Common myeloid progenitor, CD34-positive (primary cell): ENCODE data around the gene KCNQ4.
A peak's percentile ranks its signal among the peaks of the same experiment; 100 is the strongest.

Source experiments
- CTCF ChIA-PET: fragments of 350-600 bp; sonication (Branson Sonifier 250); formaldehyde crosslinking; loops from one replicate; lab custom pipeline; 2021; ENCODE audit warnings: antibody characterized with exemption; lab: Charles Lee
- POLR2A ChIA-PET: fragments of 350-600 bp; sonication (Branson Sonifier 250); formaldehyde crosslinking; loops from one replicate; lab custom pipeline; 2021; ENCODE audit warnings: antibody characterized with exemption; lab: Charles Lee
- DNase-seq, 3 donors: peaks; one replicate each; pipeline versions ENCODE4 v3.0.0 to v3.0.0-alpha.2; 2013
- H3K27ac ChIP-seq, 2 experiments: 1 replicate in 1 of 2; 2 replicates in 1 of 2; pipeline ENCODE4 v1.7.0; 2013; ENCODE audit warnings: inconsistent platforms in 2 of 2, low read length in 2 of 2, mild to moderate bottlenecking in 2 of 2, low read depth in 1 of 2, moderate library complexity in 1 of 2; ENCODE audit not compliant: severe bottlenecking in 2 of 2, insufficient read depth in 1 of 2, poor library complexity in 1 of 2
- H3K27me3 ChIP-seq, 5 experiments: replicated peaks in 2 of 5; 1 replicate in 3 of 5; 2 replicates in 2 of 5; pipeline versions ENCODE4 v1.6.1 to v1.7.0; 2013; ENCODE audit warnings: low read length in 4 of 5, mild to moderate bottlenecking in 2 of 5, moderate library complexity in 2 of 5, inconsistent platforms in 1 of 5; ENCODE audit not compliant: insufficient read depth in 5 of 5, control insufficient read depth in 4 of 5
- H3K36me3 ChIP-seq, 4 experiments: 1 replicate in 2 of 4; 2 replicates in 2 of 4; pipeline versions ENCODE4 v1.6.1 to v1.7.0; 2013; ENCODE audit warnings: low read length in 3 of 4, control low read depth in 1 of 4, mild to moderate bottlenecking in 1 of 4; ENCODE audit not compliant: control insufficient read depth in 4 of 4, insufficient read depth in 4 of 4
- H3K4me1 ChIP-seq, 4 experiments: 1 replicate in 3 of 4; 2 replicates in 1 of 4; pipeline versions ENCODE4 v1.6.1 to v1.7.1; 2013; ENCODE audit warnings: low read length in 3 of 4, mild to moderate bottlenecking in 3 of 4, control low read depth in 1 of 4, inconsistent platforms in 1 of 4, moderate library complexity in 1 of 4; ENCODE audit not compliant: control insufficient read depth in 4 of 4, insufficient read depth in 4 of 4; ENCODE audit errors: control extremely low read depth in 1 of 4
- H3K4me3 ChIP-seq, 7 experiments: 1 replicate in 4 of 7; 2 replicates in 3 of 7; pipeline versions ENCODE4 v1.5.1 to v1.7.0; 2013; ENCODE audit warnings: mild to moderate bottlenecking in 7 of 7, low read length in 6 of 7, moderate library complexity in 6 of 7, inconsistent platforms in 2 of 7, low read depth in 2 of 7, control low read depth in 1 of 7; ENCODE audit not compliant: insufficient read depth in 4 of 7, control insufficient read depth in 1 of 7; ENCODE audit errors: extremely low read depth in 1 of 7
- H3K9me3 ChIP-seq, 5 experiments: 1 replicate in 4 of 5; 2 replicates in 1 of 5; pipeline versions ENCODE4 v1.6.1 to v1.7.1; 2013; ENCODE audit warnings: low read length in 4 of 5, mild to moderate bottlenecking in 2 of 5, inconsistent platforms in 1 of 5, low read depth in 1 of 5, moderate library complexity in 1 of 5; ENCODE audit not compliant: control insufficient read depth in 4 of 5, insufficient read depth in 2 of 5; ENCODE audit errors: control extremely low read depth in 1 of 5
- WGBS: methylation state at CpG from one replicate; pipeline ENCODE4 v1.1.5; 2013; ENCODE audit not compliant: insufficient coverage; 5-methylcytosine and 5-hydroxymethylcytosine counted together

KCNQ4 gene

GRCh38 chr1:40861224-40862003 is 77.8 kb downstream of the KCNQ4 start:
- Histone ChIP-seq H3K36me3 (no peaks in the 10 kb centered on the region), H3K27me3 (peaks cover 0 to 37% (median 8%) of the 10 kb centered on the region in 5 experiments), H3K27ac (no peak overlapping the region), H3K4me3 (peak overlapping the region; percentile 30 to 81 (median 67)), H3K9me3 (no peaks in the 10 kb centered on the region), H3K4me1 (peaks cover 0 to 24% (median 22%) of the 10 kb centered on the region in 4 experiments)
- ChIA-PET POLR2A (interaction anchor here (1.1 kb wide), 1 partner anchor 16 kb away, joined by 6 read pairs; no protein-coding TSS in a partner anchor), CTCF (interaction anchor here (0.6 to 19.1 kb wide), 6 partner anchors 9 to 499 kb away, joined by 3 to 321 read pairs (median 8); no protein-coding TSS in a partner anchor)
- DNase-seq, result peak in 2 of 3 donors; percentile 62 to 63
- 3% methylated on average over 73 of the region's 98 CpGs for WGBS

- Histone ChIP-seq H3K4me3 (peak within 1 kb of the TSS; percentile 30 to 81 (median 67)), H3K36me3 (no peaks in the 10 kb centered on the region), H3K27ac (peak within 1 kb of the TSS in 1 of 2 experiments; percentile 43), H3K27me3 (peaks cover 0 to 37% (median 8%) of the 10 kb centered on the region in 5 experiments), H3K9me3 (no peaks in the 10 kb centered on the region), H3K4me1 (peaks cover 0 to 24% (median 22%) of the 10 kb centered on the region in 4 experiments)
- CTCF ChIA-PET, result interaction anchor here (0.9 to 19.1 kb wide), 7 partner anchors 9 to 498 kb away, joined by 3 to 321 read pairs (median 5); no protein-coding TSS in a partner anchor
- POLR2A ChIA-PET, result interaction anchor here (1.1 kb wide), 1 partner anchor 15 kb away, joined by 6 read pairs; no protein-coding TSS in a partner anchor
- peak; percentile 88 to 95 (median 94) for DNase-seq
- WGBS, result 2% methylated on average over 62 of the region's 75 CpGs
These were observed 78.6 kb downstream of the KCNQ4 start, which contains the start of gene CITED4 for GRCh38 chr1:40862008-40862863. Gene CITED4 (minus strand): TSS chr1:40862363. CDS start chr1:40862127, 236 bp downstream.

- no peaks in the 10 kb centered on the region for H3K27me3 ChIP-seq
- H3K4me1 ChIP-seq, result no peaks in the 10 kb centered on the region
- no peaks in the 10 kb centered on the region for H3K36me3 ChIP-seq
- 100% methylated on average over 1 of the region's 4 CpGs for WGBS
- ChIA-PET CTCF (interaction anchor here (0.9 to 1.7 kb wide), 3 partner anchors 9 to 83 kb away, joined by 3 to 4 read pairs (median 4); no protein-coding TSS in a partner anchor), POLR2A (no interaction called here)
- H3K4me3 ChIP-seq, result no peak overlapping the region
- H3K9me3 ChIP-seq, result peaks cover 0 to 9% (median 4%) of the 10 kb centered on the region in 5 experiments
- H3K27ac ChIP-seq, result peak overlapping the region in 1 of 2 experiments; percentile 28
- no peak for DNase-seq
These were observed 84.6 kb downstream of the KCNQ4 start for GRCh38 chr1:40868051-40868723.

- DNase-seq, result no peak
- Histone ChIP-seq H3K27ac (no peak overlapping the region), H3K9me3 (peaks cover 0 to 9% (median 4%) of the 10 kb centered on the region in 5 experiments), H3K4me3 (no peak overlapping the region), H3K4me1 (peaks cover 0 to 5% (median 2%) of the 10 kb centered on the region in 4 experiments), H3K27me3 (no peaks in the 10 kb centered on the region), H3K36me3 (no peaks in the 10 kb centered on the region)
- ChIA-PET POLR2A (no interaction called here), CTCF (interaction anchor here (1.6 to 2.1 kb wide), 2 partner anchors 15 to 79 kb away, joined by 5 to 6 read pairs; no protein-coding TSS in a partner anchor)
- 100% methylated on average over 1 of the region's 2 CpGs for WGBS
These were observed 86.6 kb downstream of the KCNQ4 start for GRCh38 chr1:40870135-40870728.

- Histone ChIP-seq H3K4me1 (peaks cover 0 to 22% (median 8%) of the 10 kb centered on the region in 4 experiments), H3K27ac (no peak overlapping the region), H3K9me3 (peaks cover 0 to 19% (median 8%) of the 10 kb centered on the region in 5 experiments), H3K27me3 (no peaks in the 10 kb centered on the region), H3K36me3 (no peaks in the 10 kb centered on the region), H3K4me3 (no peak overlapping the region)
- DNase-seq, result no peak
- 100% methylated on average over 1 of the region's 3 CpGs for WGBS
- POLR2A ChIA-PET, result no interaction called here
- CTCF ChIA-PET, result interaction anchor here (0.5 to 1.0 kb wide), 2 partner anchors 58 to 81 kb away, joined by 3 read pairs; no protein-coding TSS in a partner anchor
These were observed 88.7 kb downstream of the KCNQ4 start for GRCh38 chr1:40872276-40872675.

GRCh38 chr1:40873863-40874472 is 90.4 kb downstream of the KCNQ4 start:
- H3K27ac ChIP-seq, result no peak overlapping the region
- H3K4me3 ChIP-seq, result no peak overlapping the region
- H3K4me1 ChIP-seq, result peaks cover 0 to 32% (median 16%) of the 10 kb centered on the region in 4 experiments
- CTCF ChIA-PET, result no interaction called here
- no peaks in the 10 kb centered on the region for H3K36me3 ChIP-seq
- DNase-seq, result no peak
- no peaks in the 10 kb centered on the region for H3K27me3 ChIP-seq
- peaks cover 0 to 19% (median 8%) of the 10 kb centered on the region in 5 experiments for H3K9me3 ChIP-seq
- WGBS, result 100% methylated on average over 3 of the region's 7 CpGs
- POLR2A ChIA-PET, result no interaction called here
